HEK293 (cell line): ENCODE measurements around the gene DCDC2.
A peak's percentile ranks its signal among the peaks of the same experiment; 100 is the strongest.

Experiments
- CTCF ChIA-PET: fragments of 350-600 bp; formaldehyde crosslinking; extraction: SDS; loops from one replicate; lab custom pipeline; 2021; ENCODE audit warnings: antibody characterized with exemption; lab: Yijun Ruan, JAX
- POLR2A ChIA-PET: fragments of 300-600 bp; formaldehyde crosslinking; extraction: SDS; loops from one replicate; lab custom pipeline; 2020; ENCODE audit warnings: antibody characterized with exemption, inconsistent platforms; lab: Yijun Ruan, JAX
- H3K27ac ChIP-seq: fragments of 200-500 bp; sonication (Bioruptor generic); 2 replicates; pipeline ENCODE4 v1.5.1; 2014; ENCODE audit warnings: low read depth, low read length, control low read depth, inconsistent platforms; ENCODE audit errors: extremely low read depth
- H3K36me3 ChIP-seq, 2 experiments: fragments of 200-500 bp in 1 of 2; sonication (Bioruptor generic) in 1 of 2; 1 replicate in 1 of 2; 2 replicates in 1 of 2; pipeline ENCODE4 v1.5.1; 2014 to 2017; ENCODE audit warnings: inconsistent platforms in 2 of 2, low read length in 2 of 2; ENCODE audit not compliant: control insufficient read depth in 2 of 2, insufficient read depth in 1 of 2
- H3K4me1 ChIP-seq: fragments of 200-500 bp; sonication (Bioruptor generic); 2 replicates; pipeline ENCODE4 v1.5.1; 2014; ENCODE audit warnings: mild to moderate bottlenecking, low read length, inconsistent platforms; ENCODE audit not compliant: control insufficient read depth, insufficient read depth
- H3K4me3 ChIP-seq: 2 replicates; pipeline ENCODE4 v1.5.1; 2011; ENCODE audit warnings: low read depth, mild to moderate bottlenecking, control low read depth, low read length, moderate library complexity
- H3K9me3 ChIP-seq: fragments of 200-500 bp; sonication (Bioruptor generic); 2 replicates; pipeline ENCODE4 v1.5.1; 2014; ENCODE audit warnings: low read depth, low read length, inconsistent platforms; ENCODE audit not compliant: control insufficient read depth, insufficient read depth
- BCL6B ChIP-seq: fragments of 450-650 bp; formaldehyde crosslinking; IDR thresholded peaks from 2 replicates; pipeline ENCODE4 v1.5.1; 2017; ENCODE audit warnings: missing biosample characterization, missing genetic modification characterization
- EGR2 ChIP-seq: fragments of 450-650 bp; formaldehyde crosslinking; IDR thresholded peaks from 2 replicates; pipeline ENCODE4 v1.5.1; 2016; ENCODE audit warnings: low read depth, missing biosample characterization, missing genetic modification characterization
- GFI1B ChIP-seq: fragments of 450-650 bp; formaldehyde crosslinking; IDR thresholded peaks from 2 replicates; pipeline ENCODE4 v1.5.1; 2016; ENCODE audit warnings: missing biosample characterization, missing genetic modification characterization
- IKZF3 ChIP-seq: fragments of 450-650 bp; IDR thresholded peaks from 2 replicates; pipeline ENCODE4 v1.5.0; 2018; ENCODE audit warnings: missing biosample characterization, mild to moderate bottlenecking, missing genetic modification characterization, moderate library complexity
- SETDB1 ChIP-seq: IDR thresholded peaks from one replicate; pipeline ENCODE4 v1.6.1; 2017; ENCODE audit warnings: mild to moderate bottlenecking, low read length, moderate library complexity, mixed read lengths; ENCODE audit not compliant: insufficient read length
- ZBTB1 ChIP-seq: fragments of 450-650 bp; formaldehyde crosslinking; IDR thresholded peaks from 2 replicates; pipeline ENCODE4 v1.5.1; 2016; ENCODE audit warnings: missing biosample characterization, missing genetic modification characterization
- ZBTB20 ChIP-seq: fragments of 450-650 bp; formaldehyde crosslinking; IDR thresholded peaks from 2 replicates; pipeline ENCODE4 v1.5.1; 2016; ENCODE audit warnings: missing biosample characterization, missing genetic modification characterization
- ZFHX2 ChIP-seq: fragments of 450-650 bp; formaldehyde crosslinking; conservative IDR thresholded peaks from 2 replicates; pipeline ENCODE4 v1.5.1; 2016; ENCODE audit warnings: missing biosample characterization, missing genetic modification characterization
- ZNF138 ChIP-seq: fragments of 450-650 bp; formaldehyde crosslinking; IDR thresholded peaks from 2 replicates; pipeline ENCODE4 v1.5.1; 2016; ENCODE audit warnings: missing biosample characterization, missing genetic modification characterization, borderline replicate concordance
- ZNF23 ChIP-seq: fragments of 450-650 bp; formaldehyde crosslinking; IDR thresholded peaks from 2 replicates; pipeline ENCODE4 v1.5.1; 2016; ENCODE audit warnings: missing biosample characterization, missing genetic modification characterization, borderline replicate concordance
- ZNF26 ChIP-seq: fragments of 450-650 bp; formaldehyde crosslinking; IDR thresholded peaks from 2 replicates; pipeline ENCODE4 v1.5.1; 2016; ENCODE audit warnings: missing biosample characterization, missing genetic modification characterization
- ZNF37A ChIP-seq: fragments of 450-650 bp; IDR thresholded peaks from 2 replicates; pipeline ENCODE4 v1.5.1; 2018; ENCODE audit warnings: missing biosample characterization, missing genetic modification characterization
- ZNF501 ChIP-seq: fragments of 450-650 bp; formaldehyde crosslinking; IDR thresholded peaks from 2 replicates; pipeline ENCODE4 v1.5.1; 2016; ENCODE audit warnings: missing biosample characterization, missing genetic modification characterization
- ZNF513 ChIP-seq: fragments of 450-650 bp; IDR thresholded peaks from 2 replicates; pipeline ENCODE4 v1.5.1; 2018; ENCODE audit warnings: missing biosample characterization, missing genetic modification characterization
- ZNF544 ChIP-seq: fragments of 450-650 bp; formaldehyde crosslinking; IDR thresholded peaks from 2 replicates; pipeline ENCODE4 v1.5.0; 2017; ENCODE audit warnings: missing biosample characterization, missing genetic modification characterization
- ZNF610 ChIP-seq: fragments of 450-650 bp; formaldehyde crosslinking; IDR thresholded peaks from 2 replicates; pipeline ENCODE4 v1.5.1; 2016; ENCODE audit warnings: missing biosample characterization, missing genetic modification characterization, borderline replicate concordance
- ZNF785 ChIP-seq: fragments of 450-650 bp; formaldehyde crosslinking; IDR thresholded peaks from 2 replicates; pipeline ENCODE4 v1.5.1; 2016; ENCODE audit warnings: missing biosample characterization, missing genetic modification characterization
- ZNF843 ChIP-seq: fragments of 450-650 bp; formaldehyde crosslinking; IDR thresholded peaks from 2 replicates; pipeline ENCODE4 v1.5.1; 2016; ENCODE audit warnings: missing biosample characterization, missing genetic modification characterization

The DCDC2 gene

GRCh38 chr6:24396824-24397223, 39.0 kb upstream of the DCDC2 start:
- no peak overlapping the region for H3K27ac ChIP-seq
- H3K36me3 ChIP-seq, result no peaks in the 10 kb centered on the region
- TF ChIP-seq ZNF843 (tag by site-specific recombination) (no peak), ZBTB20 (tag by site-specific recombination) (no peak), ZNF23 (tag by site-specific recombination) (no peak), ZNF138 (tag by site-specific recombination) (no peak), ZNF37A (tag by site-specific recombination) (no peak), ZNF544 (tag by site-specific recombination) (no peak), ZNF513 (no peak), ZBTB1 (tag by site-specific recombination) (no peak), GFI1B (no peak), ZNF501 (tag by site-specific recombination) (no peak), ZNF26 (no peak), SETDB1 (no peak), IKZF3 (tag by site-specific recombination) (no peak), ZNF785 (tag by site-specific recombination) (no peak)
- TF ChIP-seq, all 188 proteins: peak for 0
- Histone ChIP-seq H3K4me3 (no peak overlapping the region), H3K9me3 (no peaks in the 10 kb centered on the region), H3K4me1 (no peaks in the 10 kb centered on the region)
- CTCF ChIA-PET, result interaction anchor here (0.7 to 2.4 kb wide), 3 partner anchors 14 to 114 kb away, joined by 3 to 12 read pairs (median 3); no protein-coding TSS in a partner anchor
- POLR2A ChIA-PET, result no interaction called here

- CTCF ChIA-PET, result interaction anchor here (2.4 to 3.7 kb wide), 2 partner anchors 112 to 113 kb away, joined by 12 to 33 read pairs; no protein-coding TSS in a partner anchor
- Histone ChIP-seq H3K36me3 (no peaks in the 10 kb centered on the region), H3K27ac (no peak overlapping the region), H3K4me3 (no peak overlapping the region), H3K4me1 (no peaks in the 10 kb centered on the region), H3K9me3 (no peaks in the 10 kb centered on the region)
- no peak for TF ChIP-seq BCL6B (tag by site-specific recombination)
- peak; percentile 55 for TF ChIP-seq EGR2 (tag by site-specific recombination)
- TF ChIP-seq ZFHX2 (tag by site-specific recombination), result peak; percentile 51
- TF ChIP-seq ZNF610, result no peak
- POLR2A ChIA-PET, result no interaction called here
Observed at GRCh38 chr6:24394780-24395437, 37.0 kb upstream of the DCDC2 start.
